ENCODE results near the gene CCR5.

CCR5 gene

DNA sequence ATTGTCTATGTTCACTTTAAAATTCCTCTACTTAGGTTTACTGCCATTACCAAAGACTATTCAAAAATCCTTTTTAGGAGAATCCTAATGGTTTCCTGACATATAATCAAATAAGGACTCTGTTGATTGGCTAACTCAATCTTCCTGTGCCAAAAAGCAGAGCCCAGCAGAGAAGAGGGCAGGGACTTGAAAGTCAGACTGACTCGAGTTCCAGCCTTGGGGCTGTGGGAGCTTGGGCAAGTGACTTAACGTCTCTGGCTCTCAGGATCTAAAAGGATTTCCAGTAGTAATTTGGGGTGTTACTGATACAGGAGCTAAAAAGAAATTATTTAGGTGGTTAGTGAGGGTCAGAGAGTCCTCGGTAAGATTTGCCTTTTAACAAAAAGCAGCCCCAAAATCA is 10.9 kb downstream of the CCR5 start:
- Histone ChIP-seq H3K9ac (ENCODE audit: low read length) (no peak overlapping the region), H2AFZ (ENCODE audit: low read length) (no peak overlapping the region), H3F3A (ENCODE audit: insufficient read depth, low read length) (peaks cover 51% of the 10 kb centered on the region), H3K27me3 (replicated peaks; ENCODE audit: insufficient read depth, low read length) (no peaks in the 10 kb centered on the region), H4K20me1 (ENCODE audit: insufficient read depth, low read length) (no peaks in the 10 kb centered on the region), H3K36me3 (replicated peaks; ENCODE audit: insufficient read depth, low read length) (no peaks in the 10 kb centered on the region), H3K9me2 (replicated peaks; ENCODE audit: insufficient read depth, low read length) (no peaks in the 10 kb centered on the region), H3K9me3 (replicated peaks; ENCODE audit: insufficient read depth, low read length) (no peaks in the 10 kb centered on the region), H3K4me3 (ENCODE audit: low read length) (no peak overlapping the region), H3K4me1 (ENCODE audit: low read length) (peaks cover 64% of the 10 kb centered on the region), H3K4me2 (ENCODE audit: low read depth, low read length) (no peak overlapping the region), H3K27ac (ENCODE audit: low read length) (no peak overlapping the region), H3K79me2 (ENCODE audit: low read length) (no peaks in the 10 kb centered on the region)
- TF ChIP-seq EZH2phosphoT487 (IDR thresholded peaks at IDR 0.05; ENCODE audit: low read length) (no peak), EZH2 (optimal IDR thresholded peaks at IDR 0.05; ENCODE audit: low read depth, low read length) (no peak)
- TF ChIP-seq, protein P1, sequence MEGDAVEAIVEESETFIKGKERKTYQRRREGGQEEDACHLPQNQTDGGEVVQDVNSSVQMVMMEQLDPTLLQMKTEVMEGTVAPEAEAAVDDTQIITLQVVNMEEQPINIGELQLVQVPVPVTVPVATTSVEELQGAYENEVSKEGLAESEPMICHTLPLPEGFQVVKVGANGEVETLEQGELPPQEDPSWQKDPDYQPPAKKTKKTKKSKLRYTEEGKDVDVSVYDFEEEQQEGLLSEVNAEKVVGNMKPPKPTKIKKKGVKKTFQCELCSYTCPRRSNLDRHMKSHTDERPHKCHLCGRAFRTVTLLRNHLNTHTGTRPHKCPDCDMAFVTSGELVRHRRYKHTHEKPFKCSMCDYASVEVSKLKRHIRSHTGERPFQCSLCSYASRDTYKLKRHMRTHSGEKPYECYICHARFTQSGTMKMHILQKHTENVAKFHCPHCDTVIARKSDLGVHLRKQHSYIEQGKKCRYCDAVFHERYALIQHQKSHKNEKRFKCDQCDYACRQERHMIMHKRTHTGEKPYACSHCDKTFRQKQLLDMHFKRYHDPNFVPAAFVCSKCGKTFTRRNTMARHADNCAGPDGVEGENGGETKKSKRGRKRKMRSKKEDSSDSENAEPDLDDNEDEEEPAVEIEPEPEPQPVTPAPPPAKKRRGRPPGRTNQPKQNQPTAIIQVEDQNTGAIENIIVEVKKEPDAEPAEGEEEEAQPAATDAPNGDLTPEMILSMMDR (IDR thresholded peaks at IDR 0.05; ENCODE audit: low read length) = no peak
- no peak for DNase-seq

DNA sequence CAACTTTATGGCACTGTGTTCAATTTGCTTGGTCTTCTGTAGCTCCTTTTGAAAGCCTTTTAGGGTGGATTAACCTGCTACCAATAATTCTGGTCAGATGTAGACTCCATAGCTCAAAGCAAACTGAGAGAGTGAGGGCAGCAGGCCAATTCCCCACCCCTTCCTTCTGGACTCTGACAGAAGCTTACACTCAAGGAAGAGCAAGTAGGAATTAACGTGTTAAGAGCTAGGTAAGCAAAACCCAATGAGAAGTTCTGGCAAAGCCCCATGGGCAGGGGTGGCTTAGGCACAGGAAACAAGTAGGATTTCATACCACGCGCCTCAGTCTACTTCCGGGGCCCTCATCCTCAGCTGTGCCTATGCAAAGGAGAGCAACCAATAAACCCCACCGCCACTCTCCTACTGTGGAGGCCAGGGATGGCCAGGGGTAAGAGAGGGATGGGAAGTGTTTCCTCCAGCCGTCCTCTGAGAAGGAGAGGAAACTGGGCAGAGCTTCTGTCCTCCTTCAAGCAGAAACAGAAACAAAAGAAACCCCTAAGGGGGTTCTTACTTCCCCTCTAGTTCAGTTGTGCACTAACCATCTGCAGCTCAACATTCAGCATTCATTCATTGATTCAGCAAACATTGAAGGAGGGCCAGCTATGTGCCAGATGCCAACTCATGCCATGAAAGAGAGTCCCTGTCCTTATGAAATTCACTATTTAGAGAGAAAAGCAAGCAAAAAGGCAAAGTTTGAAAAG is 12.6 kb downstream of the CCR5 start:
- no peaks in the 10 kb centered on the region for H3K79me2 ChIP-seq (ENCODE audit: low read length)
- peak overlapping the region; percentile 54 for H3K9ac ChIP-seq (ENCODE audit: low read length)
- TF ChIP-seq EZH2 (optimal IDR thresholded peaks at IDR 0.05; ENCODE audit: low read depth, low read length) (no peak), EZH2phosphoT487 (IDR thresholded peaks at IDR 0.05; ENCODE audit: low read length) (no peak)
- TF ChIP-seq, protein P1 (IDR thresholded peaks at IDR 0.05; ENCODE audit: low read length) = no peak
- H3K4me3 ChIP-seq (ENCODE audit: low read length) = peak overlapping the region; percentile 17
- peak overlapping the region; percentile 32 for H2AFZ ChIP-seq (ENCODE audit: low read length)
- H3F3A ChIP-seq (ENCODE audit: insufficient read depth, low read length) = peaks cover 52% of the 10 kb centered on the region
- H3K27me3 ChIP-seq (replicated peaks; ENCODE audit: insufficient read depth, low read length) = no peaks in the 10 kb centered on the region
- peak overlapping the region; percentile 72 for H3K4me2 ChIP-seq (ENCODE audit: low read depth, low read length)
- H3K9me2 ChIP-seq (replicated peaks; ENCODE audit: insufficient read depth, low read length) = no peaks in the 10 kb centered on the region
- no peaks in the 10 kb centered on the region for H3K9me3 ChIP-seq (replicated peaks; ENCODE audit: insufficient read depth, low read length)
- DNase-seq = peak; percentile 45
- H3K27ac ChIP-seq (ENCODE audit: low read length) = peak overlapping the region; percentile 93
- no peaks in the 10 kb centered on the region for H3K36me3 ChIP-seq (replicated peaks; ENCODE audit: insufficient read depth, low read length)
- H4K20me1 ChIP-seq (ENCODE audit: insufficient read depth, low read length) = no peaks in the 10 kb centered on the region
- H3K4me1 ChIP-seq (ENCODE audit: low read length) = peaks cover 71% of the 10 kb centered on the region

DNA sequence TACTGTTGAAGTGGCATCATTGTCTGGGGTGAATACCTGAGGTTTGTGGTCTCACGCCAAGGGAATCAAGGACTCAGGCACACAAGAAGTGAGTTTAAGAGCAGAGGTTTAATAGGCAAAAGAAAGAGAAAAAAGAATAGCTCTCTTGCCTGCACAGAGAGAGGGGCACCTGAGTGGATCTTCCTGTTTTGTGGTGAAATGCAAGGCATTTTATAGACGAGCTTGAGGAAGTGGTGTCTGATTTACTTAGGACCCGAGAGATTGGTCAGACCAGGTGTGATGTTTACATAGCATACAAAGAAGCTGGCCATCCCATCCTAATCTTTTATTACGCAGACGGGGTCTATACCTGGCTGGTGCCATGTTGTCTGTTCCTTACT is 13.2 kb downstream of the CCR5 start:
- H3K4me2 ChIP-seq (ENCODE audit: low read depth, low read length) = peak overlapping the region; percentile 72
- H3K9me3 ChIP-seq (replicated peaks; ENCODE audit: insufficient read depth, low read length) = no peaks in the 10 kb centered on the region
- H3K9me2 ChIP-seq (replicated peaks; ENCODE audit: insufficient read depth, low read length) = no peaks in the 10 kb centered on the region
- no peaks in the 10 kb centered on the region for H3K36me3 ChIP-seq (replicated peaks; ENCODE audit: insufficient read depth, low read length)
- peak overlapping the region; percentile 17 for H3K4me3 ChIP-seq (ENCODE audit: low read length)
- H3K4me1 ChIP-seq (ENCODE audit: low read length) = peaks cover 68% of the 10 kb centered on the region
- H2AFZ ChIP-seq (ENCODE audit: low read length) = peak overlapping the region; percentile 32; the same call in 1 of the 2 replicates
- TF ChIP-seq, protein P1 (IDR thresholded peaks at IDR 0.05; ENCODE audit: low read length) = no peak
- TF ChIP-seq EZH2 (optimal IDR thresholded peaks at IDR 0.05; ENCODE audit: low read depth, low read length) = no peak
- TF ChIP-seq EZH2phosphoT487 (IDR thresholded peaks at IDR 0.05; ENCODE audit: low read length) = no peak
- peak; percentile 72 for DNase-seq
- H3K27me3 ChIP-seq (replicated peaks; ENCODE audit: insufficient read depth, low read length) = no peaks in the 10 kb centered on the region
- no peaks in the 10 kb centered on the region for H3K79me2 ChIP-seq (ENCODE audit: low read length)
- no peaks in the 10 kb centered on the region for H4K20me1 ChIP-seq (ENCODE audit: insufficient read depth, low read length)
- peak overlapping the region; percentile 54; the same call in 1 of the 2 replicates for H3K9ac ChIP-seq (ENCODE audit: low read length)
- peak overlapping the region; percentile 93 for H3K27ac ChIP-seq (ENCODE audit: low read length)
- H3F3A ChIP-seq (ENCODE audit: insufficient read depth, low read length) = peaks cover 52% of the 10 kb centered on the region

Data from MM.1S (cell line).